ENCODE results near the gene ZNF565. TPM values are rescaled to one million over a fixed set of nuclear protein-coding genes. Genes with fewer than 3 reads are reported as not detected.

ZNF565 gene
- total RNA-seq, 1 experiment from 2014 or later: 4.8 TPM

- Histone ChIP-seq H2BK20ac (ENCODE audit: low read depth, low read length, poor library complexity, severe bottlenecking) (no peak overlapping the region), H2AFZ (ENCODE audit: low read length) (no peak overlapping the region), H3K56ac (ENCODE audit: insufficient read length, low read depth, low read length) (peak overlapping the region; percentile 99), H3K9me3 (ENCODE audit: control insufficient read depth, low read depth, low read length) (no peaks in the 10 kb centered on the region), H4K20me1 (ENCODE audit: control insufficient read depth, insufficient read depth, insufficient read length) (no peaks in the 10 kb centered on the region), H3K27ac (ENCODE audit: insufficient read length, low read depth, low read length) (peak overlapping the region; percentile 92), H3K27me3 (ENCODE audit: insufficient read depth, low read length) (no peaks in the 10 kb centered on the region), H4K8ac (replicated peaks; ENCODE audit: insufficient read length, low read depth, low read length) (peak overlapping the region; percentile 100), H3K23ac (ENCODE audit: insufficient read length, low read depth, low read length) (peak overlapping the region; percentile 99), H4K91ac (ENCODE audit: insufficient read length, low read depth, low read length) (no peak overlapping the region), H2AK5ac (ENCODE audit: insufficient read length, low read length) (peak overlapping the region; percentile 28), H3T11ph (ENCODE audit: low read length) (peak overlapping the region; percentile 88), H3K23me2 (ENCODE audit: insufficient read length, low read depth, low read length, poor library complexity, severe bottlenecking) (peaks cover 4% of the 10 kb centered on the region), H3K9ac (ENCODE audit: extremely low read depth, insufficient read length, low read length) (peak overlapping the region; percentile 100), H2BK12ac (ENCODE audit: insufficient read length, low read depth, low read length) (no peak overlapping the region), H3K4me2 (ENCODE audit: insufficient read depth, insufficient read length, low read length) (peak overlapping the region; percentile 76), H3K79me2 (ENCODE audit: insufficient read depth, low read length) (peaks cover 30% of the 10 kb centered on the region; the same call in 1 of the 2 replicates), H3K79me1 (ENCODE audit: insufficient read depth, low read depth, low read length, poor library complexity, severe bottlenecking) (no peaks in the 10 kb centered on the region), H2BK120ac (ENCODE audit: low read depth, low read length, poor library complexity, severe bottlenecking) (peak overlapping the region; percentile 40), H4K5ac (ENCODE audit: insufficient read length, low read depth, low read length) (peak overlapping the region; percentile 100), H3K4me1 (ENCODE audit: insufficient read depth, low read length) (no peaks in the 10 kb centered on the region), H3K4ac (ENCODE audit: low read depth, low read length) (peak overlapping the region; percentile 44; the same call in 1 of the 2 replicates), H3K14ac (ENCODE audit: insufficient read depth, low read length) (peak overlapping the region; percentile 100), H3K18ac (ENCODE audit: insufficient read length, low read depth, low read length) (peak overlapping the region; percentile 99), H2BK5ac (ENCODE audit: insufficient read length, low read length) (peak overlapping the region; percentile 97), H2BK15ac (ENCODE audit: low read depth, low read length) (no peak overlapping the region)
- H3K4me1 Mint-ChIP-seq: peaks cover 17 to 24% of the 10 kb centered on the region in 2 experiments
- peak overlapping the region in 2 of 3 experiments; percentile 84 to 96; a peak in 5 of 7 replicates for H3K27ac Mint-ChIP-seq
- peaks cover 14 to 25% (median 17%) of the 10 kb centered on the region in 3 experiments for H3K36me3 Mint-ChIP-seq (ENCODE audit: insufficient read depth in 1 of 3, low read depth in 3 of 3)
- H3K27me3 Mint-ChIP-seq (ENCODE audit: low read depth): no peaks in the 10 kb centered on the region
- no CpG with 5 or more reads among the region's 27 CpGs for WGBS (ENCODE audit: extremely low coverage, insufficient read length, low lambda C conversion rate)
- H3K4me3 Mint-ChIP-seq: no peak overlapping the region
- DNase-seq: no peak
- TF ChIP-seq, protein P1, sequence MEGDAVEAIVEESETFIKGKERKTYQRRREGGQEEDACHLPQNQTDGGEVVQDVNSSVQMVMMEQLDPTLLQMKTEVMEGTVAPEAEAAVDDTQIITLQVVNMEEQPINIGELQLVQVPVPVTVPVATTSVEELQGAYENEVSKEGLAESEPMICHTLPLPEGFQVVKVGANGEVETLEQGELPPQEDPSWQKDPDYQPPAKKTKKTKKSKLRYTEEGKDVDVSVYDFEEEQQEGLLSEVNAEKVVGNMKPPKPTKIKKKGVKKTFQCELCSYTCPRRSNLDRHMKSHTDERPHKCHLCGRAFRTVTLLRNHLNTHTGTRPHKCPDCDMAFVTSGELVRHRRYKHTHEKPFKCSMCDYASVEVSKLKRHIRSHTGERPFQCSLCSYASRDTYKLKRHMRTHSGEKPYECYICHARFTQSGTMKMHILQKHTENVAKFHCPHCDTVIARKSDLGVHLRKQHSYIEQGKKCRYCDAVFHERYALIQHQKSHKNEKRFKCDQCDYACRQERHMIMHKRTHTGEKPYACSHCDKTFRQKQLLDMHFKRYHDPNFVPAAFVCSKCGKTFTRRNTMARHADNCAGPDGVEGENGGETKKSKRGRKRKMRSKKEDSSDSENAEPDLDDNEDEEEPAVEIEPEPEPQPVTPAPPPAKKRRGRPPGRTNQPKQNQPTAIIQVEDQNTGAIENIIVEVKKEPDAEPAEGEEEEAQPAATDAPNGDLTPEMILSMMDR (conservative IDR thresholded peaks at IDR 0.05): no peak
- no peaks in the 10 kb centered on the region for H3K9me3 Mint-ChIP-seq
Measured at GRCh38 chr19:36215276-36216123, 1.0 kb upstream of the ZNF565 start.
